NCI-H1436 (cell line): ENCODE results near the gene CASZ1.

Source experiments
- DNase-seq: peaks from one replicate; lab custom pipeline; 2025; lab: John Stamatoyannopoulos, UW

CASZ1 gene

DNA sequence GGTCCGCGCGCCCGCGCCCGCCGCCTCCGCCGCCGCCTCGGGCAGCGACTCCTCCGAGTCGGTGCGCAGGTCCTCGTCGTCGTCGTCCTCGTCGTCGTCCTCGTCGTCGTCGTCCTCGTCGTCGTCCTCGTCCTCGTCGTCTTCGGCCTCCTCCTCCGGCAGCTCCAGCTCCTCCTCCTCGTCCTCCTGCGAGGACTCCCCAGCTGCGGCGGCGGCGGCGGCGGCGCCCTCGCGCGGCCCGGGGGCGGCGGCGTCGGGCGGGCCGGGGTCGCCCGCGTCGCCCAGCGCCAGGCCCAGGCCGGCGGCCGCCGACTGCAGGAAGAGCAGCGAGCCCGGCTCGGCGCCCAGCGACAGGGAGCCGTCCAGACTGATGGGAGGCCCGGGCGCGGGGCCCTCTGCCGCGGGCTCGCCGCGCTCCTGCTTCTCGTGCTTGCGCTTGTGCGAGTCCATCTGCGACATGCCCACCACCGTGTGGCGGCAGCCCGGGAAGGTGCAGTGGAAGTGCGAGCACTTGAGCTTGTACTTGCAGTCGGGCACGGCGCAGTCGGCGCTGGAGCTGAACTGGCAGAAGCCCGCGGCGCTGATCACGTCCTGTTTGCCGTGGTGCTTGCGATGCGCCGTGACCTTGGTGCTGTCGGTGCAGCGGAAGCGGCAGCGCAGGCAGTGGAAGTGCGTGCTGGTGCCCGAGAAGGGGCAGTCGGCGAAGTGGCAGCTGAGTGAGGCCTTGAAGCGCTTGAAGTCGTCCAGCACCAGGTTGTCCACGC lies 157.3 kb downstream of the CASZ1 start:
- DNase-seq = no peak

GRCh38 chr1:10638559-10639005 lies 157.9 kb downstream of the CASZ1 start:
- DNase-seq = no peak

DNA sequence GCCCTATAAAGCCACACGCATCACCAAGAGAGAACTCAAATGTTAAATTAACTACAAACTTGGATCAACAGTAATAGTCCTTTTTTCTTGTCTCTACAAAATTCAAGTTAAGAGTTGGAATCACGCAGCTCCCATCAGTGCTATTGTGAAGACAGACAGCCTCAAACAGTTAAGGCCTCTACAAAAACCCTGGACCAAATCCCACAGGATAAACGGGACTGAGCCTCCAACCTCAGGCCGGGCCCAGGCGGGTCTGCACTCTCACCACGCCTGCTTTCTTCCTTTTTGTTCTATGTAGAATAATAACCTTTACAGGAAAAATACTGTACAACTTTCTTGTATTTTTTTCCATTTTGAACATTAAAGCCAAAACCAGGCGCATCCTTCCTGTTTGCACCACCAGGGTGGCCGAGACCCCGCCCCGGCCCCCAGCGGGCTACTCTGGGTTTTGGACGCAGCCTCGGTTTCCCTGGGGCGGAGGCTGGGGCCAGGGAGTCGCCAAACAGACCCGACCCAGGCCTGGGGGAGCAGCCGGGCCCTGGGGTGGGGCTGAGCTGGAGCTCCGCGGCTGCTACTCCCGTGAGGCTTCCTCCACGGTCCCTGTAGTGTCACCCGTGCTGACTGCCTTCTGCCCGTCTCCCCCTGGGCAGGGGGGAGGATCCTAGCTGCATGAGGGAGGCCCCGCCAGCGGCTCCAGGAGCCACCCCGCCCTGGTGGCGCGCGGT lies 158.4 kb downstream of the CASZ1 start:
- no peak for DNase-seq

- DNase-seq = no peak
Measured at GRCh38 chr1:10637400-10637799, 159.0 kb downstream of the CASZ1 start.

DNA sequence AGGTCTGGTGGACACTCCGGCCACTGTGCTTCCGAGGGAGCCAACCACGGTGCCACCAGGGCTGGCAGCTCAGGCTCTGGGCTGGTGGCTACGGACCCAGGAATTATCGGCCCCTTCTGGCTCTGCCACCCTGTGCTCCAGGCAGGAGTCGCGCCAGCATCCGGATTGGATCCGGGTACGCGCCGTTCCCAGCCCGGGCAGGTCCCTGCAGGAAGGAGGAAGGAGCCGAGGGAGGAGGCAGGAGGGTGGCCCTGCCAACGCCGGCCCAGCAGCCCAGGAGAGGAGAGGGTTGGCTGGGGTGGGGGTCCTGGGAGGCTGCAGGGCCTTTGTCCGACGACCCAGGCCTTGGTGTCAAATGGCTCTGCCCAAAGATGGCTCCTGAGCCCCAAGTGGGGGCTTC lies 160.5 kb downstream of the CASZ1 start:
- DNase-seq = no peak

DNA sequence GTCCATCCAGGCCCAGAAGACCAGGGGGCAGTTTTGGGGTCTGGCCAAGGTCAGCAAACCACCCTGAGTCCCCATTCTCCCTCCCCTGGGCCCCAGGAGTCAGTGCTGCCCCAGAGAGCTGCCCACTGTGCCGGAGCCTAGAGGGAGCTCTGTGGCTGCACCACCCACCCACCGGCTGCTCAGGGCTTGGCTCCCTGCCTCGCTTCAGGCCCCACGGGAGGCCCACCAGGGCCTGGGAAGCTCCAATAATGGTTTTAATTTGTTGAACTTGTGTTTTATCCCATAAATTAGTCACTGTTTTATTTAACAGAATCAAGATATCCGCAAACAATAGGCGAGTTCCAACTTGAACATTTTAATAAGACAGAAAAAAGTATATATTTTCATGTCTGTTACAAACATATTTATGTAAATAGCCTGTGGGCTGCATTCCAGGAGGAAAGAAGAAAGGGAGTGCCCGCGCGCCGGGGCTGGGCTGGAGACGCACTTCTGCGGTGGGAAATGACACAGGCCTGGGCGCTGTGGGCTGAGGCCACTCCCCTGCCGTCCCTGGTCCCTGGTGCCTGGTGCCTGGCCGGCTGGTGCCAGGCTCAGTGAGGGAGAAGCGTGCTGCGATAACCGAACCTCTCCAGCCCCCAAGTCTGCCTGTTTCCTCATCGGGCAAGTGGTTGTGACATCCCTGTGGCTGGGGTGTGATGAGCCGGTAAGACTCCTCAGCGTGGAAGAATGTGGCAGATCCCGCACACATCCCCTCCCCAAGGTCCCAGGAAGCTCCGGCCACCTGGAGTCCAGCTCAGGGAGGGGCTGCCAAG lies 161.2 kb downstream of the CASZ1 start:
- no peak for DNase-seq

- DNase-seq = no peak
Measured at GRCh38 chr1:10634428-10635084, 161.9 kb downstream of the CASZ1 start.

- DNase-seq = no peak
Measured at GRCh38 chr1:10634075-10634427, 162.4 kb downstream of the CASZ1 start.

GRCh38 chr1:10633416-10633815 lies 163.0 kb downstream of the CASZ1 start:
- DNase-seq = no peak

GRCh38 chr1:10632691-10633090 lies 163.8 kb downstream of the CASZ1 start:
- no peak for DNase-seq

DNA sequence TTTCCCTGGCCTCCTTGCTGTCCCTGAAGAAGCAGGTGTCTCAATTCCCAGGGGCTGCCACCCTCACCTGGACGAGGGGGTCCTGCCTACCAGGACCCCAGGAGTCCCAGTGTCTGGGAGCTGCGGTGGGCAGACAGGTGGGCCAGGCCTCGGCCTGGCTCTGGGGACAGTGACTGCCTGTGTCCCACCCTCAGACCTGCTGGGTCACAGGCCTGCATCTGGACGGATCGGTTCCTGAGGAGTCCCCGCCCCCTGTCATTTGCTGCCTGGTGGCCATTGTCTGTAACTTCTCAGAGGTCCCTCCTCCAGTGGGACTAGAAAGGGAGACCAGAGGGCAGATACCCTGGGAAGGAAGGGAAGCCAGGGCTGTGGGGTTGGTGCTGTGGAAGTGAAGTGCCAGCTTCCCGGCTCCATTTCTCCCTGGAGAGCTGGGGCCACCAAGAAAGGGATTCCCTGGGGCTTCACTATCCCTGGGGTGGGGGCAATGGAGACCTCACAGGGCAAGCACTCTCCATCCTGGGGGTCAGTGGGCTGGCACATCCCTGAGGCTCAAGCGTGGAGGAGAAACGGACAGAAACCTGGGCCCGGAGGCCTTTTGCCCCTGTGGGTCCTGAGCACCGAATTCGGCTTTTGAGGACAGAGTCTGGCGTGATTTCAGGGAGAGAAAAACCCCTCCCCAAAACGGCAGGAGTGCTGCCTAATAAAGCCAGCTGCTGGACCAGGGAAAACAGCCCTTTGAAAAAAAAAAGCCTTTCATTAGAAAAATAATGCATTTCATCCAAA lies 164.4 kb downstream of the CASZ1 start:
- DNase-seq = no peak

GRCh38 chr1:10631121-10631810 lies 165.2 kb downstream of the CASZ1 start:
- DNase-seq = no peak

GRCh38 chr1:10630661-10631120 lies 165.8 kb downstream of the CASZ1 start:
- DNase-seq = no peak

- DNase-seq = no peak
Measured at GRCh38 chr1:10629816-10630571, 166.5 kb downstream of the CASZ1 start.

- DNase-seq = no peak
Measured at GRCh38 chr1:10629091-10629815, 167.2 kb downstream of the CASZ1 start.

- DNase-seq = no peak
Measured at GRCh38 chr1:10628685-10629084, 167.8 kb downstream of the CASZ1 start.

GRCh38 chr1:10626791-10627410 lies 169.5 kb downstream of the CASZ1 start:
- DNase-seq = no peak

GRCh38 chr1:10626131-10626731 lies 170.2 kb downstream of the CASZ1 start:
- no peak for DNase-seq
